GM23338 (cell line): ENCODE data around the gene GPR25. TPM values are rescaled to one million over a fixed set of nuclear protein-coding genes. Genes with fewer than 3 reads are reported as not detected.

Experiments used
- ATAC-seq: fragments of 200-7000 bp; cut with Tn5 transposase; 3 replicates; pipeline ENCODE4 v1.9.1; 2020
- DNase-seq: peaks from one replicate; pipeline ENCODE4 v3.0.0-alpha.2; 2015; ENCODE audit warnings: low spot score
- H2AFZ ChIP-seq: fragments of 200-600 bp; sonication (generic); 2 replicates; pipeline ENCODE4 v1.8.0; 2016; ENCODE audit warnings: antibody characterized with exemption, mild to moderate bottlenecking, moderate library complexity
- H3F3A ChIP-seq: fragments of 200-600 bp; sonication (generic); replicated peaks from 2 replicates; pipeline ENCODE4 v1.8.0; 2017; ENCODE audit warnings: antibody characterized with exemption, mixed run types, low read depth
- H3K27ac ChIP-seq: fragments of 200-600 bp; sonication (generic); 2 replicates; pipeline ENCODE4 v1.6.1; 2016; ENCODE audit warnings: low read depth
- H3K27me3 ChIP-seq: fragments of 200-600 bp; sonication (generic); 2 replicates; pipeline ENCODE4 v1.8.0; 2016; ENCODE audit warnings: mild to moderate bottlenecking, mixed run types, moderate library complexity; ENCODE audit not compliant: insufficient read depth
- H3K36me3 ChIP-seq: fragments of 200-600 bp; sonication (generic); 2 replicates; pipeline ENCODE4 v1.8.0; 2016; ENCODE audit warnings: mild to moderate bottlenecking; ENCODE audit not compliant: insufficient read depth
- H3K4me1 ChIP-seq: fragments of 200-600 bp; sonication (generic); 2 replicates; pipeline ENCODE4 v1.8.0; 2016; ENCODE audit warnings: mild to moderate bottlenecking, moderate library complexity; ENCODE audit not compliant: insufficient read depth
- H3K4me2 ChIP-seq: fragments of 200-600 bp; sonication (generic); 2 replicates; pipeline ENCODE4 v1.7.1; 2017; ENCODE audit warnings: mixed run types
- H3K4me3 ChIP-seq: fragments of 200-600 bp; sonication (generic); 2 replicates; pipeline ENCODE4 v1.6.1; 2016; ENCODE audit warnings: mixed run types
- H3K79me2 ChIP-seq: fragments of 200-600 bp; sonication (generic); replicated peaks from 2 replicates; pipeline ENCODE4 v1.8.0; 2017; ENCODE audit warnings: mild to moderate bottlenecking; ENCODE audit not compliant: insufficient read depth
- H3K9me2 ChIP-seq: fragments of 200-600 bp; sonication (generic); 2 replicates; pipeline ENCODE4 v1.8.0; 2017; ENCODE audit not compliant: insufficient read depth
- H4K20me1 ChIP-seq: fragments of 200-600 bp; sonication (generic); replicated peaks from 2 replicates; pipeline ENCODE4 v1.8.0; 2017; ENCODE audit warnings: mild to moderate bottlenecking; ENCODE audit not compliant: insufficient read depth
- H3K27ac Mint-ChIP-seq: 2 replicates; pipeline ENCODE4 v1.8.0; 2020; ENCODE audit warnings: inconsistent platforms, mild to moderate bottlenecking, moderate library complexity, mixed read lengths
- H3K27me3 Mint-ChIP-seq: 3 replicates; pipeline ENCODE4 v1.8.0; 2022; ENCODE audit warnings: low read depth, mild to moderate bottlenecking, moderate library complexity, mixed read lengths, inconsistent platforms; ENCODE audit not compliant: insufficient read depth, poor library complexity
- H3K36me3 Mint-ChIP-seq: 3 replicates; pipeline ENCODE4 v1.8.0; 2021; ENCODE audit warnings: low read depth, mild to moderate bottlenecking, inconsistent platforms, moderate library complexity, mixed read lengths
- H3K4me1 Mint-ChIP-seq: 3 replicates; pipeline ENCODE4 v1.8.0; 2020; ENCODE audit warnings: mild to moderate bottlenecking, inconsistent platforms, mixed read lengths
- H3K4me3 Mint-ChIP-seq: 3 replicates; pipeline ENCODE4 v1.8.0; 2021; ENCODE audit warnings: moderate library complexity, mild to moderate bottlenecking, inconsistent platforms, mixed read lengths
- H3K9me3 Mint-ChIP-seq: 3 replicates; pipeline ENCODE4 v1.8.0; 2020; ENCODE audit warnings: moderate library complexity, mild to moderate bottlenecking, inconsistent platforms, mixed read lengths
- CREB1 ChIP-seq: fragments of 250-450 bp; sonication (Bioruptor Pico); IDR thresholded peaks from 2 replicates; pipeline ENCODE4 v1.5.0; 2020; ENCODE audit warnings: low read depth, mild to moderate bottlenecking, moderate library complexity
- CTCF ChIP-seq, 2 experiments: fragments of 200-600 bp in 1 of 2; sonication (generic) in 1 of 2; conservative IDR thresholded peaks; 2 replicates each; pipeline versions ENCODE4 v1.5.1 to v1.6.1; 2016 to 2017; ENCODE audit warnings: antibody characterized with exemption in 2 of 2, low read depth in 2 of 2, mild to moderate bottlenecking in 2 of 2, moderate library complexity in 1 of 2
- ETS1 ChIP-seq: IDR thresholded peaks from 2 replicates; pipeline ENCODE4 v1.6.1; 2016; ENCODE audit warnings: antibody characterized with exemption
- EZH2 ChIP-seq: fragments of 200-600 bp; sonication (generic); IDR thresholded peaks from one replicate; pipeline ENCODE4 v1.8.0; 2017; ENCODE audit warnings: antibody characterized with exemption, mild to moderate bottlenecking, low read depth; ENCODE audit not compliant: unreplicated experiment
- EZH2phosphoT487 ChIP-seq: fragments of 200-600 bp; sonication (generic); IDR thresholded peaks from one replicate; pipeline ENCODE4 v1.8.1; 2018; ENCODE audit warnings: antibody characterized with exemption; ENCODE audit not compliant: unreplicated experiment
- JUNB ChIP-seq: IDR thresholded peaks from one replicate; pipeline ENCODE4 v1.6.1; 2016; ENCODE audit warnings: antibody characterized with exemption; ENCODE audit not compliant: unreplicated experiment
- NANOG ChIP-seq: IDR thresholded peaks from 2 replicates; pipeline ENCODE4 v1.6.1; 2016; ENCODE audit warnings: antibody characterized with exemption, borderline replicate concordance
- POLR2AphosphoS5 ChIP-seq: IDR thresholded peaks from 2 replicates; pipeline ENCODE4 v1.6.1; 2016; ENCODE audit warnings: antibody characterized with exemption, low read depth
- REST ChIP-seq: IDR thresholded peaks from one replicate; pipeline ENCODE4 v1.6.1; 2018; ENCODE audit warnings: antibody characterized with exemption; ENCODE audit not compliant: unreplicated experiment
- STAT1 ChIP-seq: IDR thresholded peaks from one replicate; pipeline ENCODE4 v1.6.1; 2016; ENCODE audit warnings: antibody characterized with exemption; ENCODE audit not compliant: unreplicated experiment
- ZNF331 ChIP-seq: fragments of 250-450 bp; sonication (Bioruptor Pico); IDR thresholded peaks from 2 replicates; pipeline ENCODE4 v1.5.0; 2020; ENCODE audit warnings: low read depth, mild to moderate bottlenecking, moderate library complexity
- polyA plus RNA-seq: library from polyadenylated mRNA; unstranded; fragments of >200 nt; fragmentation: Nextera tagmentation; extraction: Ambion mirVana; gene quantifications from 2 replicates; pipeline ENCODE4 v1.2.1, GENCODE V29; 2016
- total RNA-seq: library from RNA; depleted of rRNA; stranded (reverse); fragments of >200 nt; shearing (Covaris generic); gene quantifications from 2 replicates; pipeline ENCODE4 v1.2.3, GENCODE V29; 2014
- TF ChIP-seq, protein P1 (sequence below): fragments of 250-450 bp; sonication (Bioruptor Pico); IDR thresholded peaks from 2 replicates; pipeline ENCODE4 v1.5.0; 2020; ENCODE audit warnings: mild to moderate bottlenecking, moderate library complexity

The GPR25 gene
- total and polyA plus RNA-seq, 2 experiments from 2014 or later, result not detected

GRCh38 chr1:200899451-200899915, 26.7 kb downstream of the GPR25 start:
- no peaks in the 10 kb centered on the region for H3F3A ChIP-seq
- H2AFZ ChIP-seq, result no peak overlapping the region
- TF ChIP-seq NANOG (no peak), EZH2 (no peak), CTCF (conservative IDR thresholded peaks at IDR 0.05; ENCODE audit: low read depth in 2 of 2) (no peak), STAT1 (no peak), ZNF331 (no peak), CREB1 (CRISPR knock-in tag) (no peak), JUNB (no peak), ETS1 (no peak), REST (no peak), POLR2AphosphoS5 (no peak), EZH2phosphoT487 (no peak)
- TF ChIP-seq, protein P1, sequence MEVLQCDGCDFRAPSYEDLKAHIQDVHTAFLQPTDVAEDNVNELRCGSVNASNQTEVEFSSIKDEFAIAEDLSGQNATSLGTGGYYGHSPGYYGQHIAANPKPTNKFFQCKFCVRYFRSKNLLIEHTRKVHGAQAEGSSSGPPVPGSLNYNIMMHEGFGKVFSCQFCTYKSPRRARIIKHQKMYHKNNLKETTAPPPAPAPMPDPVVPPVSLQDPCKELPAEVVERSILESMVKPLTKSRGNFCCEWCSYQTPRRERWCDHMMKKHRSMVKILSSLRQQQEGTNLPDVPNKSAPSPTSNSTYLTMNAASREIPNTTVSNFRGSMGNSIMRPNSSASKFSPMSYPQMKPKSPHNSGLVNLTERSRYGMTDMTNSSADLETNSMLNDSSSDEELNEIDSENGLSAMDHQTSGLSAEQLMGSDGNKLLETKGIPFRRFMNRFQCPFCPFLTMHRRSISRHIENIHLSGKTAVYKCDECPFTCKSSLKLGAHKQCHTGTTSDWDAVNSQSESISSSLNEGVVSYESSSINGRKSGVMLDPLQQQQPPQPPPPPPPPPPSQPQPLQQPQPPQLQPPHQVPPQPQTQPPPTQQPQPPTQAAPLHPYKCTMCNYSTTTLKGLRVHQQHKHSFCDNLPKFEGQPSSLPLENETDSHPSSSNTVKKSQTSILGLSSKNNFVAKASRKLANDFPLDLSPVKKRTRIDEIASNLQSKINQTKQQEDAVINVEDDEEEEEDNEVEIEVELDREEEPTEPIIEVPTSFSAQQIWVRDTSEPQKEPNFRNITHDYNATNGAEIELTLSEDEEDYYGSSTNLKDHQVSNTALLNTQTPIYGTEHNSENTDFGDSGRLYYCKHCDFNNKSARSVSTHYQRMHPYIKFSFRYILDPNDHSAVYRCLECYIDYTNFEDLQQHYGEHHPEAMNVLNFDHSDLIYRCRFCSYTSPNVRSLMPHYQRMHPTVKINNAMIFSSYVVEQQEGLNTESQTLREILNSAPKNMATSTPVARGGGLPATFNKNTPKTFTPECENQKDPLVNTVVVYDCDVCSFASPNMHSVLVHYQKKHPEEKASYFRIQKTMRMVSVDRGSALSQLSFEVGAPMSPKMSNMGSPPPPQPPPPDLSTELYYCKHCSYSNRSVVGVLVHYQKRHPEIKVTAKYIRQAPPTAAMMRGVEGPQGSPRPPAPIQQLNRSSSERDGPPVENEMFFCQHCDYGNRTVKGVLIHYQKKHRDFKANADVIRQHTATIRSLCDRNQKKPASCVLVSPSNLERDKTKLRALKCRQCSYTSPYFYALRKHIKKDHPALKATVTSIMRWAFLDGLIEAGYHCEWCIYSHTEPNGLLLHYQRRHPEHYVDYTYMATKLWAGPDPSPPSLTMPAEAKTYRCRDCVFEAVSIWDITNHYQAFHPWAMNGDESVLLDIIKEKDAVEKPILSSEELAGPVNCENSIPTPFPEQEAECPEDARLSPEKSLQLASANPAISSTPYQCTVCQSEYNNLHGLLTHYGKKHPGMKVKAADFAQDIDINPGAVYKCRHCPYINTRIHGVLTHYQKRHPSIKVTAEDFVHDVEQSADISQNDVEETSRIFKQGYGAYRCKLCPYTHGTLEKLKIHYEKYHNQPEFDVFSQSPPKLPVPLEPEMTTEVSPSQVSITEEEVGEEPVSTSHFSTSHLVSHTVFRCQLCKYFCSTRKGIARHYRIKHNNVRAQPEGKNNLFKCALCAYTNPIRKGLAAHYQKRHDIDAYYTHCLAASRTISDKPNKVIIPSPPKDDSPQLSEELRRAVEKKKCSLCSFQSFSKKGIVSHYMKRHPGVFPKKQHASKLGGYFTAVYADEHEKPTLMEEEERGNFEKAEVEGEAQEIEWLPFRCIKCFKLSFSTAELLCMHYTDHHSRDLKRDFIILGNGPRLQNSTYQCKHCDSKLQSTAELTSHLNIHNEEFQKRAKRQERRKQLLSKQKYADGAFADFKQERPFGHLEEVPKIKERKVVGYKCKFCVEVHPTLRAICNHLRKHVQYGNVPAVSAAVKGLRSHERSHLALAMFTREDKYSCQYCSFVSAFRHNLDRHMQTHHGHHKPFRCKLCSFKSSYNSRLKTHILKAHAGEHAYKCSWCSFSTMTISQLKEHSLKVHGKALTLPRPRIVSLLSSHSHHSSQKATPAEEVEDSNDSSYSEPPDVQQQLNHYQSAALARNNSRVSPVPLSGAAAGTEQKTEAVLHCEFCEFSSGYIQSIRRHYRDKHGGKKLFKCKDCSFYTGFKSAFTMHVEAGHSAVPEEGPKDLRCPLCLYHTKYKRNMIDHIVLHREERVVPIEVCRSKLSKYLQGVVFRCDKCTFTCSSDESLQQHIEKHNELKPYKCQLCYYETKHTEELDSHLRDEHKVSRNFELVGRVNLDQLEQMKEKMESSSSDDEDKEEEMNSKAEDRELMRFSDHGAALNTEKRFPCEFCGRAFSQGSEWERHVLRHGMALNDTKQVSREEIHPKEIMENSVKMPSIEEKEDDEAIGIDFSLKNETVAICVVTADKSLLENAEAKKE (CRISPR knock-in tag), result no peak
- DNase-seq, result no peak
- Mint-ChIP-seq H3K4me1 (peaks cover 37% of the 10 kb centered on the region), H3K9me3 (no peaks in the 10 kb centered on the region), H3K27me3 (peaks cover 9% of the 10 kb centered on the region), H3K4me3 (no peak overlapping the region), H3K27ac (0 out of 2 replicates have a peak overlapping the region, but pooled peaks have one; percentile 9), H3K36me3 (peaks cover 62% of the 10 kb centered on the region)
- ATAC-seq, result no peak
- H3K4me1 ChIP-seq, result peaks cover 25% of the 10 kb centered on the region
- H3K4me2 ChIP-seq, result no peak overlapping the region
- no peaks in the 10 kb centered on the region; the same call in none of the 2 replicates for H4K20me1 ChIP-seq
- H3K9me2 ChIP-seq, result no peaks in the 10 kb centered on the region
- H3K36me3 ChIP-seq, result peaks cover 5% of the 10 kb centered on the region; the same call in 1 of the 2 replicates
- H3K4me3 ChIP-seq, result no peak overlapping the region
- no peaks in the 10 kb centered on the region for H3K27me3 ChIP-seq
- peaks cover 38% of the 10 kb centered on the region for H3K79me2 ChIP-seq
- no peak overlapping the region for H3K27ac ChIP-seq
